Dendritic cell treated with granulocyte-macrophage colony-stimulating factor and Interleukin-4, amounts not matched to agents 40 ng/mL and 50 ng/mL, for 4 days (primary cell): ENCODE results near the gene CCDC85C.
A peak's percentile ranks its signal among the peaks of the same experiment; 100 is the strongest.

ENCODE experiments used
- H3K27ac Mint-ChIP-seq: one replicate; pipeline ENCODE4 v1.8.0; 2022; ENCODE audit warnings: mild to moderate bottlenecking, mixed read lengths
- H3K27me3 Mint-ChIP-seq: one replicate; pipeline ENCODE4 v1.8.0; 2022; ENCODE audit warnings: mild to moderate bottlenecking, mixed read lengths
- H3K36me3 Mint-ChIP-seq: one replicate; pipeline ENCODE4 v1.8.0; 2022; ENCODE audit warnings: low read depth, mixed read lengths
- H3K4me1 Mint-ChIP-seq: one replicate; pipeline ENCODE4 v1.8.0; 2022; ENCODE audit warnings: low read depth, mixed read lengths
- H3K4me3 Mint-ChIP-seq: one replicate; pipeline ENCODE4 v1.8.0; 2022; ENCODE audit warnings: mild to moderate bottlenecking, moderate library complexity, mixed read lengths
- H3K9me3 Mint-ChIP-seq: one replicate; pipeline ENCODE4 v1.8.0; 2022; ENCODE audit warnings: mixed read lengths
- intact Hi-C: fragments of 100-400 bp; cut with micrococcal nuclease; formaldehyde crosslinking; loops from one replicate; pipeline ENCODE4 v1.15.0; 2022

Gene CCDC85C

GRCh38 chr14:99624024-99624423 is 20.0 kb upstream of the CCDC85C start:
- intact Hi-C loops = no loop called here
- peaks cover 6% of the 10 kb centered on the region for H3K27me3 Mint-ChIP-seq
- H3K4me3 Mint-ChIP-seq = no peak overlapping the region
- H3K27ac Mint-ChIP-seq = no peak overlapping the region
- H3K36me3 Mint-ChIP-seq = no peaks in the 10 kb centered on the region
- H3K9me3 Mint-ChIP-seq = no peaks in the 10 kb centered on the region
- H3K4me1 Mint-ChIP-seq = no peaks in the 10 kb centered on the region

GRCh38 chr14:99621948-99622347 is 17.9 kb upstream of the CCDC85C start:
- H3K27me3 Mint-ChIP-seq = peaks cover 3% of the 10 kb centered on the region
- H3K9me3 Mint-ChIP-seq = no peaks in the 10 kb centered on the region
- no peak overlapping the region for H3K4me3 Mint-ChIP-seq
- no peak overlapping the region for H3K27ac Mint-ChIP-seq
- H3K4me1 Mint-ChIP-seq = no peaks in the 10 kb centered on the region
- intact Hi-C loops = no loop called here
- H3K36me3 Mint-ChIP-seq = no peaks in the 10 kb centered on the region

GRCh38 chr14:99619835-99620834 is 16.1 kb upstream of the CCDC85C start:
- no peaks in the 10 kb centered on the region for H3K9me3 Mint-ChIP-seq
- H3K36me3 Mint-ChIP-seq = no peaks in the 10 kb centered on the region
- no peak overlapping the region for H3K27ac Mint-ChIP-seq
- peaks cover 11% of the 10 kb centered on the region for H3K27me3 Mint-ChIP-seq
- no peaks in the 10 kb centered on the region for H3K4me1 Mint-ChIP-seq
- H3K4me3 Mint-ChIP-seq = no peak overlapping the region
- intact Hi-C loops = no loop called here

GRCh38 chr14:99616832-99617800 is 13.1 kb upstream of the CCDC85C start:
- H3K9me3 Mint-ChIP-seq = no peaks in the 10 kb centered on the region
- H3K27me3 Mint-ChIP-seq = peaks cover 11% of the 10 kb centered on the region
- H3K4me1 Mint-ChIP-seq = no peaks in the 10 kb centered on the region
- no peaks in the 10 kb centered on the region for H3K36me3 Mint-ChIP-seq
- no peak overlapping the region for H3K27ac Mint-ChIP-seq
- H3K4me3 Mint-ChIP-seq = no peak overlapping the region
- intact Hi-C loops = no loop called here

GRCh38 chr14:99615497-99616157 is 11.6 kb upstream of the CCDC85C start:
- Mint-ChIP-seq H3K9me3 (no peaks in the 10 kb centered on the region), H3K4me3 (no peak overlapping the region), H3K36me3 (no peaks in the 10 kb centered on the region), H3K27ac (no peak overlapping the region), H3K27me3 (peaks cover 11% of the 10 kb centered on the region), H3K4me1 (no peaks in the 10 kb centered on the region)
- intact Hi-C loops = no loop called here

GRCh38 chr14:99612738-99613330 is 8.8 kb upstream of the CCDC85C start:
- Mint-ChIP-seq H3K27ac (no peak overlapping the region), H3K27me3 (peaks cover 23% of the 10 kb centered on the region), H3K4me1 (no peaks in the 10 kb centered on the region), H3K4me3 (no peak overlapping the region), H3K9me3 (no peaks in the 10 kb centered on the region), H3K36me3 (no peaks in the 10 kb centered on the region)
- intact Hi-C loops = no loop called here

GRCh38 chr14:99612071-99612737 is 8.2 kb upstream of the CCDC85C start:
- Mint-ChIP-seq H3K27ac (no peak overlapping the region), H3K9me3 (no peaks in the 10 kb centered on the region)
- intact Hi-C loops = no loop called here

GRCh38 chr14:99611646-99612045 is 7.6 kb upstream of the CCDC85C start:
- H3K27ac Mint-ChIP-seq = no peak overlapping the region
- intact Hi-C loops = no loop called here
- no peaks in the 10 kb centered on the region for H3K4me1 Mint-ChIP-seq
- no peaks in the 10 kb centered on the region for H3K36me3 Mint-ChIP-seq
- H3K4me3 Mint-ChIP-seq = no peak overlapping the region
- no peaks in the 10 kb centered on the region for H3K9me3 Mint-ChIP-seq
- H3K27me3 Mint-ChIP-seq = peaks cover 29% of the 10 kb centered on the region

More at GRCh38 chr14:99612071-99612737, 8.2 kb upstream of the CCDC85C start:
- Mint-ChIP-seq H3K27me3 (peaks cover 26% of the 10 kb centered on the region), H3K36me3 (no peaks in the 10 kb centered on the region), H3K4me3 (no peak overlapping the region), H3K4me1 (no peaks in the 10 kb centered on the region)

GRCh38 chr14:99609245-99610170 is 5.5 kb upstream of the CCDC85C start:
- Mint-ChIP-seq H3K36me3 (no peaks in the 10 kb centered on the region), H3K27ac (no peak overlapping the region), H3K4me3 (no peak overlapping the region), H3K4me1 (peaks cover 7% of the 10 kb centered on the region), H3K9me3 (no peaks in the 10 kb centered on the region), H3K27me3 (peaks cover 42% of the 10 kb centered on the region)
- intact Hi-C loops = no loop called here

- intact Hi-C loops = no loop called here
Observed at GRCh38 chr14:99608591-99608990, 4.6 kb upstream of the CCDC85C start.

GRCh38 chr14:99606359-99606758 is 2.4 kb upstream of the CCDC85C start:
- intact Hi-C loops = no loop called here
- Mint-ChIP-seq H3K4me1 (peaks cover 7% of the 10 kb centered on the region), H3K27ac (no peak overlapping the region), H3K27me3 (peaks cover 64% of the 10 kb centered on the region), H3K9me3 (no peaks in the 10 kb centered on the region), H3K36me3 (no peaks in the 10 kb centered on the region), H3K4me3 (no peak overlapping the region)

More at GRCh38 chr14:99608591-99608990, 4.6 kb upstream of the CCDC85C start:
- Mint-ChIP-seq H3K27ac (no peak overlapping the region), H3K9me3 (no peaks in the 10 kb centered on the region), H3K36me3 (no peaks in the 10 kb centered on the region), H3K4me3 (no peak overlapping the region), H3K4me1 (peaks cover 7% of the 10 kb centered on the region), H3K27me3 (peaks cover 45% of the 10 kb centered on the region)

GRCh38 chr14:99605299-99605961 is 1.4 kb upstream of the CCDC85C start:
- H3K27ac Mint-ChIP-seq = no peak overlapping the region

More at GRCh38 chr14:99605299-99605961, 1.4 kb upstream of the CCDC85C start:
- H3K4me3 Mint-ChIP-seq = peak overlapping the region; percentile 69
- peaks cover 7% of the 10 kb centered on the region for H3K4me1 Mint-ChIP-seq
- no peaks in the 10 kb centered on the region for H3K9me3 Mint-ChIP-seq
- intact Hi-C loops = no loop called here
- peaks cover 73% of the 10 kb centered on the region for H3K27me3 Mint-ChIP-seq
- no peaks in the 10 kb centered on the region for H3K36me3 Mint-ChIP-seq
